ENCODE data around the gene MTHFSD. TPM values are rescaled to one million over a fixed set of nuclear protein-coding genes. Genes with fewer than 3 reads are reported as not detected.

The MTHFSD gene
- total and polyA plus RNA-seq, 2 experiments from 2014 or later = 11.5 to 21.5 TPM

DNA sequence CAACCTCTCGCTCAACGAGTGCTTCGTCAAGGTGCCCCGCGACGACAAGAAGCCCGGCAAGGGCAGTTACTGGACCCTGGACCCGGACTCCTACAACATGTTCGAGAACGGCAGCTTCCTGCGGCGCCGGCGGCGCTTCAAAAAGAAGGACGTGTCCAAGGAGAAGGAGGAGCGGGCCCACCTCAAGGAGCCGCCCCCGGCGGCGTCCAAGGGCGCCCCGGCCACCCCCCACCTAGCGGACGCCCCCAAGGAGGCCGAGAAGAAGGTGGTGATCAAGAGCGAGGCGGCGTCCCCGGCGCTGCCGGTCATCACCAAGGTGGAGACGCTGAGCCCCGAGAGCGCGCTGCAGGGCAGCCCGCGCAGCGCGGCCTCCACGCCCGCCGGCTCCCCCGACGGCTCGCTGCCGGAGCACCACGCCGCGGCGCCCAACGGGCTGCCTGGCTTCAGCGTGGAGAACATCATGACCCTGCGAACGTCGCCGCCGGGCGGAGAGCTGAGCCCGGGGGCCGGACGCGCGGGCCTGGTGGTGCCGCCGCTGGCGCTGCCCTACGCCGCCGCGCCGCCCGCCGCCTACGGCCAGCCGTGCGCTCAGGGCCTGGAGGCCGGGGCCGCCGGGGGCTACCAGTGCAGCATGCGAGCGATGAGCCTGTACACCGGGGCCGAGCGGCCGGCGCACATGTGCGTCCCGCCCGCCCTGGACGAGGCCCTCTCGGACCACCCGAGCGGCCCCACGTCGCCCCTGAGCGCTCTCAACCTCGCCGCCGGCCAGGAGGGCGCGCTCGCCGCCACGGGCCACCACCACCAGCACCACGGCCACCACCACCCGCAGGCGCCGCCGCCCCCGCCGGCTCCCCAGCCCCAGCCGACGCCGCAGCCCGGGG, 12.9 kb upstream of the MTHFSD start:
- H4K20me1 ChIP-seq (ENCODE audit: insufficient read depth, poor library complexity, severe bottlenecking) = no peaks in the 10 kb centered on the region
- H3K9me2 ChIP-seq (replicated peaks; ENCODE audit: insufficient read depth) = no peaks in the 10 kb centered on the region
- H3K4me1 ChIP-seq (ENCODE audit: insufficient read depth) = peaks cover 4% of the 10 kb centered on the region
- DNase-seq (ENCODE audit: low spot score) = peak; percentile 26
- H3K79me2 ChIP-seq = no peaks in the 10 kb centered on the region
- no peak overlapping the region for H2AFZ ChIP-seq
- peak overlapping the region; percentile 71 for H3K4me2 ChIP-seq
- TF ChIP-seq, protein P1, sequence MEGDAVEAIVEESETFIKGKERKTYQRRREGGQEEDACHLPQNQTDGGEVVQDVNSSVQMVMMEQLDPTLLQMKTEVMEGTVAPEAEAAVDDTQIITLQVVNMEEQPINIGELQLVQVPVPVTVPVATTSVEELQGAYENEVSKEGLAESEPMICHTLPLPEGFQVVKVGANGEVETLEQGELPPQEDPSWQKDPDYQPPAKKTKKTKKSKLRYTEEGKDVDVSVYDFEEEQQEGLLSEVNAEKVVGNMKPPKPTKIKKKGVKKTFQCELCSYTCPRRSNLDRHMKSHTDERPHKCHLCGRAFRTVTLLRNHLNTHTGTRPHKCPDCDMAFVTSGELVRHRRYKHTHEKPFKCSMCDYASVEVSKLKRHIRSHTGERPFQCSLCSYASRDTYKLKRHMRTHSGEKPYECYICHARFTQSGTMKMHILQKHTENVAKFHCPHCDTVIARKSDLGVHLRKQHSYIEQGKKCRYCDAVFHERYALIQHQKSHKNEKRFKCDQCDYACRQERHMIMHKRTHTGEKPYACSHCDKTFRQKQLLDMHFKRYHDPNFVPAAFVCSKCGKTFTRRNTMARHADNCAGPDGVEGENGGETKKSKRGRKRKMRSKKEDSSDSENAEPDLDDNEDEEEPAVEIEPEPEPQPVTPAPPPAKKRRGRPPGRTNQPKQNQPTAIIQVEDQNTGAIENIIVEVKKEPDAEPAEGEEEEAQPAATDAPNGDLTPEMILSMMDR (IDR thresholded peaks at IDR 0.05; ENCODE audit: poor library complexity) = no peak
- peak; percentile 43 for TF ChIP-seq EZH2phosphoT487 (IDR thresholded peaks at IDR 0.05; ENCODE audit: low read depth, severe bottlenecking, unreplicated experiment)
- TF ChIP-seq EZH2 (IDR thresholded peaks at IDR 0.05; ENCODE audit: borderline replicate concordance) = peak; percentile 86
- WGBS (ENCODE audit: low lambda C conversion rate, missing lambda C conversion rate) = 5% methylated on average over 68 of the region's 116 CpGs
- H3K36me3 ChIP-seq (replicated peaks; ENCODE audit: insufficient read depth, low read depth) = no peaks in the 10 kb centered on the region
- peaks cover 77% of the 10 kb centered on the region for H3K27me3 ChIP-seq
- H3K9me3 ChIP-seq (ENCODE audit: low read depth) = no peaks in the 10 kb centered on the region
- no peak overlapping the region for H3K27ac ChIP-seq
- H3K4me3 ChIP-seq = no peak overlapping the region

DNA sequence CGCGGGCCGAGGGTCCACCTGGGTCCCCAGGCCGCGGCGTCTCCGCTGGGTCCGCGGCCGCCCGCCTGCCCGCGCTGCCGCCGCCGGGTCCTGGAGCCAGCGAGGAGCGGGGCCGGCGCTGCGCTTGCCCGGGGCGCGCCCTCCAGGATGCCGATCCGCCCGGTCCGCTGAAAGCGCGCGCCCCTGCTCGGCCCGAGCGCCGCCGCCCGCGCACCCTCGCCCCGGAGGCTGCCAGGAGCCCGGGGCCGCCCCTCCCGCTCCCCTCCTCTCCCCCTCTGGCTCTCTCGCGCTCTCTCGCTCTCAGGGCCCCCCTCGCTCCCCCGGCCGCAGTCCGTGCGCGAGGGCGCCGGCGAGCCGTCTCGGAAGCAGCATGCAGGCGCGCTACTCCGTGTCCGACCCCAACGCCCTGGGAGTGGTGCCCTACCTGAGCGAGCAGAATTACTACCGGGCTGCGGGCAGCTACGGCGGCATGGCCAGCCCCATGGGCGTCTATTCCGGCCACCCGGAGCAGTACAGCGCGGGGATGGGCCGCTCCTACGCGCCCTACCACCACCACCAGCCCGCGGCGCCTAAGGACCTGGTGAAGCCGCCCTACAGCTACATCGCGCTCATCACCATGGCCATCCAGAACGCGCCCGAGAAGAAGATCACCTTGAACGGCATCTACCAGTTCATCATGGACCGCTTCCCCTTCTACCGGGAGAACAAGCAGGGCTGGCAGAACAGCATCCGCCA, 12.1 kb upstream of the MTHFSD start:
- 1% methylated on average over 52 of the region's 88 CpGs for WGBS (ENCODE audit: low lambda C conversion rate, missing lambda C conversion rate)
- TF ChIP-seq EZH2 (IDR thresholded peaks at IDR 0.05; ENCODE audit: borderline replicate concordance) (no peak), EZH2phosphoT487 (IDR thresholded peaks at IDR 0.05; ENCODE audit: low read depth, severe bottlenecking, unreplicated experiment) (no peak)
- TF ChIP-seq, protein P1 (IDR thresholded peaks at IDR 0.05; ENCODE audit: poor library complexity) = no peak
- no peaks in the 10 kb centered on the region for H4K20me1 ChIP-seq (ENCODE audit: insufficient read depth, poor library complexity, severe bottlenecking)
- no peaks in the 10 kb centered on the region for H3K36me3 ChIP-seq (replicated peaks; ENCODE audit: insufficient read depth, low read depth)
- no peak overlapping the region for H3K27ac ChIP-seq
- H2AFZ ChIP-seq = no peak overlapping the region
- H3K79me2 ChIP-seq = no peaks in the 10 kb centered on the region
- no peaks in the 10 kb centered on the region for H3K9me3 ChIP-seq (ENCODE audit: low read depth)
- peak overlapping the region; percentile 71 for H3K4me2 ChIP-seq
- no peak overlapping the region for H3K4me3 ChIP-seq
- H3K27me3 ChIP-seq = peaks cover 69% of the 10 kb centered on the region
- H3K4me1 ChIP-seq (ENCODE audit: insufficient read depth) = peaks cover 4% of the 10 kb centered on the region
- H3K9me2 ChIP-seq (replicated peaks; ENCODE audit: insufficient read depth) = no peaks in the 10 kb centered on the region
- peak; percentile 40 for DNase-seq (ENCODE audit: low spot score)

DNA sequence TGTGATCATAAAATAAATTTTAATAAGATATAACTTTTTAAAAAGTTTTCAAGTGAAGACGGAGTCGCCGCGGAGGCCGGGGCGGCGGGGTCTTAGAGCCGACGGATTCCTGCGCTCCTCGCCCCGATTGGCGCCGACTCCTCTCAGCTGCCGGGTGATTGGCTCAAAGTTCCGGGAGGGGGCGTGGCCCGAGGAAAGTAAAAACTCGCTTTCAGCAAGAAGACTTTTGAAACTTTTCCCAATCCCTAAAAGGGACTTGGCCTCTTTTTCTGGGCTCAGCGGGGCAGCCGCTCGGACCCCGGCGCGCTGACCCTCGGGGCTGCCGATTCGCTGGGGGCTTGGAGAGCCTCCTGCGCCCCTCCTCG, 11.5 kb upstream of the MTHFSD start, which contains the start of gene FOXC2:
Gene FOXC2, plus strand, starts transcription at position 229 of the 365 bp plus-strand sequence. CDS start 507 bp downstream, outside the sequence.
- Histone ChIP-seq H3K4me2 (peak within 1 kb of the TSS; percentile 71), H3K79me2 (no peaks in the 10 kb centered on the region), H3K4me1 (ENCODE audit: insufficient read depth) (peaks cover 4% of the 10 kb centered on the region), H3K4me3 (no peak within 1 kb of the TSS), H3K27ac (no peak within 1 kb of the TSS), H2AFZ (no peak within 1 kb of the TSS), H3K9me3 (ENCODE audit: low read depth) (no peaks in the 10 kb centered on the region), H3K27me3 (peaks cover 64% of the 10 kb centered on the region), H3K9me2 (replicated peaks; ENCODE audit: insufficient read depth) (no peaks in the 10 kb centered on the region), H3K36me3 (replicated peaks; ENCODE audit: insufficient read depth, low read depth) (no peaks in the 10 kb centered on the region), H4K20me1 (ENCODE audit: insufficient read depth, poor library complexity, severe bottlenecking) (no peaks in the 10 kb centered on the region)
- peak; percentile 91 for DNase-seq (ENCODE audit: low spot score)
- WGBS (ENCODE audit: low lambda C conversion rate, missing lambda C conversion rate) = under 1% methylated on average over 30 of the region's 30 CpGs
- TF ChIP-seq EZH2phosphoT487 (IDR thresholded peaks at IDR 0.05; ENCODE audit: low read depth, severe bottlenecking, unreplicated experiment) (no peak), EZH2 (IDR thresholded peaks at IDR 0.05; ENCODE audit: borderline replicate concordance) (no peak)
- TF ChIP-seq, protein P1 (IDR thresholded peaks at IDR 0.05; ENCODE audit: poor library complexity) = no peak
